Thyroid gland (tissue), 4 donors: ENCODE results near the gene MIEF1. TPM values are rescaled to one million over a fixed set of nuclear protein-coding genes. Genes with fewer than 3 reads are reported as not detected.

Experiments used
- DNase-seq, 2 donors: peaks; one replicate each; pipeline ENCODE4 v3.0.0-alpha.2; 2019
- H3K27ac ChIP-seq, 3 donors: fragments of 200-600 bp; sonication (generic); 1 replicate in 2 of 3; 2 replicates in 1 of 3; pipeline ENCODE4 v1.5.1; 2016 to 2019; ENCODE audit warnings: mild to moderate bottlenecking in 1 of 3, moderate library complexity in 1 of 3
- H3K27me3 ChIP-seq: fragments of 200-600 bp; sonication (generic); one replicate; pipeline ENCODE4 v1.5.1; 2019
- H3K36me3 ChIP-seq, 2 donors: fragments of 200-600 bp; sonication (generic); one replicate each; pipeline ENCODE4 v1.5.1; 2016 to 2019
- H3K4me1 ChIP-seq, 2 donors: fragments of 200-600 bp; sonication (generic); one replicate each; pipeline ENCODE4 v1.5.1; 2017 to 2019
- H3K4me3 ChIP-seq, 3 donors: fragments of 200-600 bp; sonication (generic); replicated peaks in 1 of 3; 1 replicate in 2 of 3; 2 replicates in 1 of 3; pipeline ENCODE4 v1.5.1; 2016; ENCODE audit warnings: mild to moderate bottlenecking in 1 of 3
- H3K9me3 ChIP-seq: fragments of 200-600 bp; sonication (generic); one replicate; pipeline ENCODE4 v1.5.1; 2017
- CTCF ChIP-seq, 6 experiments: fragments of 200-600 bp in 3 of 6; fragments of 450-650 bp in 3 of 6; sonication (generic) in 3 of 6; IDR thresholded peaks; one replicate each; pipeline ENCODE4 v1.5.1; 2016 to 2019; ENCODE audit warnings: antibody characterized with exemption in 6 of 6, mild to moderate bottlenecking in 2 of 6, inconsistent platforms in 1 of 6, moderate library complexity in 1 of 6
- POLR2A ChIP-seq, 2 donors: fragments of 450-650 bp; IDR thresholded peaks; one replicate each; pipeline ENCODE4 v1.6.1; 2017; ENCODE audit warnings: antibody characterized with exemption in 2 of 2, mild to moderate bottlenecking in 2 of 2, moderate library complexity in 1 of 2
- WGBS, 2 donors: methylation state at CpG; one replicate each; pipeline ENCODE4 v1.1.5; 2017; 5-methylcytosine and 5-hydroxymethylcytosine counted together
- intact Hi-C: fragments of 100-400 bp; cut with DNase I; formaldehyde crosslinking; loops from one replicate; pipeline ENCODE4 v1.15.1; 2023
- total RNA-seq, 4 donors: library from RNA; depleted of rRNA; stranded (reverse); fragments of >200 nt; gene quantifications; one replicate each; pipeline ENCODE4 v1.2.3, GENCODE V29; 2016

MIEF1 gene
- total RNA-seq, 4 donors from 2014 or later, result 21.4 to 30.5 (median 26.7) TPM

GRCh38 chr22:39511226-39511625, 9.1 kb downstream of the MIEF1 start:
- intact Hi-C loops, result no loop called here
- no peaks in the 10 kb centered on the region for H3K27me3 ChIP-seq

GRCh38 chr22:39512026-39512425, 9.9 kb downstream of the MIEF1 start:
- intact Hi-C loops, result no loop called here
- no peak for DNase-seq
- WGBS, 2 donors, result 89 to 93% methylated on average over 10 of the region's 10 CpGs
- TF ChIP-seq CTCF (IDR thresholded peaks at IDR 0.05) (no peak), POLR2A (IDR thresholded peaks at IDR 0.05) (no peak)
- no peaks in the 10 kb centered on the region for H3K27me3 ChIP-seq
- no peaks in the 10 kb centered on the region for H3K9me3 ChIP-seq
- H3K27ac ChIP-seq, result no peak overlapping the region
- peaks cover 41 to 62% of the 10 kb centered on the region in 2 donors for H3K36me3 ChIP-seq
- H3K4me3 ChIP-seq, result no peak overlapping the region
- no peaks in the 10 kb centered on the region for H3K4me1 ChIP-seq

More at GRCh38 chr22:39511226-39511625, 9.1 kb downstream of the MIEF1 start:
- Histone ChIP-seq H3K27ac (no peak overlapping the region), H3K9me3 (no peaks in the 10 kb centered on the region), H3K36me3 (peaks cover 49 to 64% of the 10 kb centered on the region in 2 donors), H3K4me1 (no peaks in the 10 kb centered on the region), H3K4me3 (no peak overlapping the region)
- TF ChIP-seq POLR2A (IDR thresholded peaks at IDR 0.05) (no peak), CTCF (IDR thresholded peaks at IDR 0.05) (no peak)
- DNase-seq, result no peak
- WGBS, 2 donors, result 97% methylated on average over 13 of the region's 13 CpGs

- TF ChIP-seq CTCF (IDR thresholded peaks at IDR 0.05), result no peak
- TF ChIP-seq POLR2A (IDR thresholded peaks at IDR 0.05), result no peak
- intact Hi-C loops, result no loop called here
- WGBS, 2 donors, result 92 to 95% methylated on average over 15 to 17 of the region's 18 CpGs
- Histone ChIP-seq H3K4me1 (peaks cover 0 to 6% of the 10 kb centered on the region in 2 donors), H3K27me3 (no peaks in the 10 kb centered on the region), H3K36me3 (peaks cover 39 to 56% of the 10 kb centered on the region in 2 donors), H3K27ac (no peak overlapping the region), H3K4me3 (no peak overlapping the region), H3K9me3 (no peaks in the 10 kb centered on the region)
- no peak for DNase-seq
Observed at GRCh38 chr22:39513791-39514190, 11.7 kb downstream of the MIEF1 start.

- intact Hi-C loops, result no loop called here
- peaks cover 0 to 10% of the 10 kb centered on the region in 2 donors for H3K4me1 ChIP-seq
- H3K36me3 ChIP-seq, result peaks cover 39 to 49% of the 10 kb centered on the region in 2 donors
- peak; percentile 55 for DNase-seq
- H3K27me3 ChIP-seq, result no peaks in the 10 kb centered on the region
- H3K9me3 ChIP-seq, result no peaks in the 10 kb centered on the region
- TF ChIP-seq POLR2A (IDR thresholded peaks at IDR 0.05) (no peak), CTCF (IDR thresholded peaks at IDR 0.05) (peak; percentile 30 to 73 (median 52))
- no peak overlapping the region for H3K27ac ChIP-seq
- H3K4me3 ChIP-seq, result no peak overlapping the region
- 53 to 61% methylated on average over 8 of the region's 8 CpGs for WGBS, 2 donors
Observed at GRCh38 chr22:39514373-39514973, 12.4 kb downstream of the MIEF1 start.

- H3K9me3 ChIP-seq, result no peaks in the 10 kb centered on the region
- DNase-seq, result no peak
- 91 to 93% methylated on average over 12 of the region's 12 CpGs for WGBS, 2 donors
- H3K36me3 ChIP-seq, result peaks cover 40 to 48% of the 10 kb centered on the region in 2 donors
- no peak overlapping the region for H3K4me3 ChIP-seq
- H3K27ac ChIP-seq, result no peak overlapping the region
- TF ChIP-seq POLR2A (IDR thresholded peaks at IDR 0.05) (no peak), CTCF (IDR thresholded peaks at IDR 0.05) (no peak)
- intact Hi-C loops, result loop anchor here (5.0 kb wide), 1 partner anchor 118 kb away; the partner anchor contains the start of gene TAB1
- H3K27me3 ChIP-seq, result no peaks in the 10 kb centered on the region
- peaks cover 0 to 10% of the 10 kb centered on the region in 2 donors for H3K4me1 ChIP-seq
Observed at GRCh38 chr22:39515266-39516050, 13.4 kb downstream of the MIEF1 start.
